Spleen (tissue), 7 donors: ENCODE data around the gene CES4A.

Source experiments
- POLR2A ChIP-seq, 3 donors: fragments of 450-650 bp; IDR thresholded peaks; one replicate each; pipeline ENCODE4 v1.5.1; 2017; ENCODE audit warnings: antibody characterized with exemption in 3 of 3, mild to moderate bottlenecking in 1 of 3
- POLR2AphosphoS5 ChIP-seq, 3 donors: sonication (generic); formaldehyde crosslinking; IDR thresholded peaks; one replicate each; pipeline ENCODE4 v1.5.1; 2017; ENCODE audit warnings: antibody characterized with exemption in 3 of 3
- TF ChIP-seq, protein P1 (sequence below), 11 experiments: fragments of 200-600 bp in 7 of 11; fragments of 450-650 bp in 4 of 11; sonication (generic) in 4 of 11; IDR thresholded peaks in 8 of 11; conservative IDR thresholded peaks in 3 of 11; 1 replicate in 7 of 11; 2 replicates in 4 of 11; pipeline versions ENCODE4 v1.4.0 to v1.8.0; 2016 to 2021; ENCODE audit warnings: antibody characterized with exemption in 11 of 11, inconsistent platforms in 4 of 11, mild to moderate bottlenecking in 1 of 11
- donor health status: DM: no; HTN: no; CAD: no; lungs with moderate emphysema.
- donor health status: DM: no; HTN: no; CAD: no.
- donor health status: DM: no; HTN: no; CAD: no.

DNA sequence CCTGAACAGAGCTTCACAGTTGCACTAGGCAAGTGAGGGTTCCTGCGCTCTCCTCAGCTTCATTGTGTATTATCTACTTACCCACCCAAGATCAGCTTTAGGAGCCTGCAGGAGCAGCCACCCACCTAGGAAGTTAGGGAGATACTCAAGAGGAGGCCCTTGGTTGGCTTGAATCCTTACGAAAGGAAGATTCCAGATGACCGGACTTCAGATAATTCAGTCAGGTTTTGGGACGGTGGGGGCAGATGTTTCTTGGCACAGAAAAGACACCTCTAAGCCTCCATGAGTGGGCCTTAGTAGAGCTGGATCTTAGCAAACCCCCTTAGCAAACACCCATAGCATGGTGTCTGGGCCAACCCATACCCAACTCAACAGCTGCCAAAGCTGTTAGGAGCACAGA, 38.2 kb downstream of the CES4A start:
- TF ChIP-seq, protein P1, sequence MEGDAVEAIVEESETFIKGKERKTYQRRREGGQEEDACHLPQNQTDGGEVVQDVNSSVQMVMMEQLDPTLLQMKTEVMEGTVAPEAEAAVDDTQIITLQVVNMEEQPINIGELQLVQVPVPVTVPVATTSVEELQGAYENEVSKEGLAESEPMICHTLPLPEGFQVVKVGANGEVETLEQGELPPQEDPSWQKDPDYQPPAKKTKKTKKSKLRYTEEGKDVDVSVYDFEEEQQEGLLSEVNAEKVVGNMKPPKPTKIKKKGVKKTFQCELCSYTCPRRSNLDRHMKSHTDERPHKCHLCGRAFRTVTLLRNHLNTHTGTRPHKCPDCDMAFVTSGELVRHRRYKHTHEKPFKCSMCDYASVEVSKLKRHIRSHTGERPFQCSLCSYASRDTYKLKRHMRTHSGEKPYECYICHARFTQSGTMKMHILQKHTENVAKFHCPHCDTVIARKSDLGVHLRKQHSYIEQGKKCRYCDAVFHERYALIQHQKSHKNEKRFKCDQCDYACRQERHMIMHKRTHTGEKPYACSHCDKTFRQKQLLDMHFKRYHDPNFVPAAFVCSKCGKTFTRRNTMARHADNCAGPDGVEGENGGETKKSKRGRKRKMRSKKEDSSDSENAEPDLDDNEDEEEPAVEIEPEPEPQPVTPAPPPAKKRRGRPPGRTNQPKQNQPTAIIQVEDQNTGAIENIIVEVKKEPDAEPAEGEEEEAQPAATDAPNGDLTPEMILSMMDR (IDR thresholded peaks at IDR 0.05 in 8 of 11, conservative IDR thresholded peaks at IDR 0.05 in 3 of 11): no peak
- TF ChIP-seq POLR2A (IDR thresholded peaks at IDR 0.05) (no peak), POLR2AphosphoS5 (IDR thresholded peaks at IDR 0.05) (no peak)
